Right lobe of liver (tissue), 6 donors: ENCODE measurements around the gene INPP4B. TPM values are rescaled to one million over a fixed set of nuclear protein-coding genes. Genes with fewer than 3 reads are reported as not detected.

Source experiments
- ATAC-seq, 4 donors: fragments of 200-7000 bp; cut with Tn5 transposase; one replicate each; pipeline ENCODE4 v1.9.1; 2020; ENCODE audit warnings: mild to moderate bottlenecking in 4 of 4, moderate library complexity in 4 of 4
- DNase-seq, 3 donors: peaks; one replicate each; pipeline ENCODE4 v3.0.0-alpha.2; 2020
- H3K27ac ChIP-seq, 3 donors: fragments of 200-600 bp; one replicate each; pipeline ENCODE4 v1.8.0; 2022
- H3K27me3 ChIP-seq, 2 donors: fragments of 200-600 bp; one replicate each; pipeline ENCODE4 v1.8.0; 2022
- H3K36me3 ChIP-seq, 4 donors: fragments of 200-600 bp; sonication (generic) in 1 of 4; one replicate each; pipeline versions ENCODE4 v1.5.1 to v1.8.0; 2017 to 2022; ENCODE audit warnings: control low read depth in 1 of 4
- H3K4me1 ChIP-seq, 4 donors: fragments of 200-600 bp; sonication (generic) in 1 of 4; one replicate each; pipeline versions ENCODE4 v1.5.1 to v1.8.0; 2017 to 2022; ENCODE audit warnings: control low read depth in 1 of 4
- H3K4me3 ChIP-seq, 3 donors: fragments of 200-600 bp; one replicate each; pipeline ENCODE4 v1.8.0; 2022
- H3K9me3 ChIP-seq, 4 donors: fragments of 200-600 bp; sonication (generic) in 1 of 4; one replicate each; pipeline versions ENCODE4 v1.5.1 to v1.8.0; 2017 to 2022; ENCODE audit warnings: control low read depth in 1 of 4
- CTCF ChIP-seq, 4 donors: fragments of 200-600 bp in 3 of 4; fragments of 450-650 bp in 1 of 4; IDR thresholded peaks; one replicate each; pipeline versions ENCODE4 v1.5.1 to v1.8.0; 2016 to 2022; ENCODE audit warnings: antibody characterized with exemption in 4 of 4, mild to moderate bottlenecking in 2 of 4
- POLR2A ChIP-seq: fragments of 450-650 bp; IDR thresholded peaks from one replicate; pipeline ENCODE4 v1.6.1; 2017; ENCODE audit warnings: antibody characterized with exemption, mild to moderate bottlenecking
- WGBS: methylation state at CpG from one replicate; pipeline ENCODE4 v1.1.6; 2018; ENCODE audit warnings: low coverage, low lambda C conversion rate; ENCODE audit not compliant: insufficient coverage; ENCODE audit errors: missing lambda C conversion rate; 5-methylcytosine and 5-hydroxymethylcytosine counted together
- intact Hi-C, 2 donors: fragments of 100-400 bp; cut with DNase I; formaldehyde crosslinking; loops; one replicate each; pipeline versions ENCODE4 v1.11.2 to v1.14.1; 2022
- total RNA-seq, 6 experiments: library from RNA; depleted of rRNA in 2 of 6; stranded (reverse); fragments of >200 nt in 2 of 6; fragmentation: NEBNext Ultra II Directional in 3 of 6; extraction: Animal tissue kit (Norgen Biotek cat#: 25700) in 3 of 6; gene quantifications; one replicate each; pipeline versions ENCODE4 v1.1.0 to v1.2.4, GENCODE V29; 2016 to 2023
- donor health status: DM: no; HTN: yes; CAD: no.
- donor health status: DM: no; HTN: no; CAD: no.
- donor health status: DM: no; HTN: no; CAD: no.
- donor health status: DM: no; HTN: yes; CAD: no.
- donor health status: DM: no; HTN: yes; CAD: no.

Gene INPP4B
- total RNA-seq, 6 experiments from 2014 or later = 0.73 to 5.0 (median 1.6) TPM

- intact Hi-C loops = no loop called here
- 40% methylated on average over 6 of the region's 6 CpGs for WGBS
- DNase-seq (no peak), ATAC-seq (no peak)
- no peak overlapping the region for H3K27ac ChIP-seq
- no peaks in the 10 kb centered on the region for H3K9me3 ChIP-seq
- H3K4me3 ChIP-seq = no peak overlapping the region
- no peaks in the 10 kb centered on the region for H3K4me1 ChIP-seq
- TF ChIP-seq CTCF (IDR thresholded peaks at IDR 0.05) (no peak), POLR2A (no peak)
- no peaks in the 10 kb centered on the region for H3K36me3 ChIP-seq
- no peaks in the 10 kb centered on the region for H3K27me3 ChIP-seq
These were observed 93.8 kb downstream of the INPP4B start for GRCh38 chr4:142752202-142752786.

GRCh38 chr4:142743121-142743825, 102.8 kb downstream of the INPP4B start:
- no peak overlapping the region for H3K27ac ChIP-seq
- no peak for TF ChIP-seq POLR2A
- TF ChIP-seq CTCF (IDR thresholded peaks at IDR 0.05) = no peak
- H3K4me3 ChIP-seq = no peak overlapping the region
- no peaks in the 10 kb centered on the region for H3K36me3 ChIP-seq
- H3K9me3 ChIP-seq = no peaks in the 10 kb centered on the region
- no peak for DNase-seq
- ATAC-seq = peak; percentile 56 to 81 (median 72)
- no peaks in the 10 kb centered on the region for H3K4me1 ChIP-seq
- H3K27me3 ChIP-seq = no peaks in the 10 kb centered on the region
- intact Hi-C loops = no loop called here

- H3K27me3 ChIP-seq = no peaks in the 10 kb centered on the region
- H3K27ac ChIP-seq = no peak overlapping the region
- 29% methylated on average over 1 of the region's 1 CpG for WGBS
- no peaks in the 10 kb centered on the region for H3K4me1 ChIP-seq
- DNase-seq = no peak
- TF ChIP-seq CTCF (IDR thresholded peaks at IDR 0.05) (no peak), POLR2A (no peak)
- H3K9me3 ChIP-seq = no peaks in the 10 kb centered on the region
- intact Hi-C loops = no loop called here
- no peaks in the 10 kb centered on the region for H3K36me3 ChIP-seq
- ATAC-seq = no peak
- no peak overlapping the region for H3K4me3 ChIP-seq
These were observed 104.1 kb downstream of the INPP4B start for GRCh38 chr4:142741995-142742394.

GRCh38 chr4:142728233-142728632, 117.9 kb downstream of the INPP4B start:
- WGBS = 89% methylated on average over 2 of the region's 2 CpGs

More at GRCh38 chr4:142728233-142728632, 117.9 kb downstream of the INPP4B start:
- no peaks in the 10 kb centered on the region for H3K4me1 ChIP-seq
- no peak for DNase-seq
- TF ChIP-seq CTCF (IDR thresholded peaks at IDR 0.05) (no peak), POLR2A (no peak)
- H3K36me3 ChIP-seq = no peaks in the 10 kb centered on the region
- intact Hi-C loops = loop anchor here in 1 of 2 donors (5.0 kb wide), 1 partner anchor 371 kb away; no protein-coding TSS in a partner anchor
- ATAC-seq = no peak
- no peak overlapping the region for H3K27ac ChIP-seq
- H3K4me3 ChIP-seq = no peak overlapping the region
- no peaks in the 10 kb centered on the region for H3K27me3 ChIP-seq
- H3K9me3 ChIP-seq = no peaks in the 10 kb centered on the region
